ENCODE data around the gene NDUFB7.

GRCh38 chr19:14563590-14563926, 8.3 kb downstream of the NDUFB7 start:
- no peak for TF ChIP-seq CTCF (IDR thresholded peaks at IDR 0.05)
- TF ChIP-seq POLR2A (IDR thresholded peaks at IDR 0.05): no peak
